ENCODE measurements around the gene WAS.

- no peak for TF ChIP-seq CTCF (IDR thresholded peaks at IDR 0.05)
- TF ChIP-seq POLR2A (IDR thresholded peaks at IDR 0.05), result no peak
Observed at GRCh38 chrX:48737940-48738339, 54.3 kb downstream of the WAS start.
